T-helper 1 cell treated with Interleukin-12 subunit alpha and Interleukin-12 subunit beta and Interleukin-4 antibody, amounts not matched to agents 30 μg/mL and 1 μg/mL, for 36 hours (primary cell): ENCODE measurements around the gene RNASEL.

Experiments
- H3K27ac Mint-ChIP-seq: one replicate; pipeline ENCODE4 v1.8.0; 2021; ENCODE audit warnings: mild to moderate bottlenecking, mixed read lengths
- H3K27me3 Mint-ChIP-seq: one replicate; pipeline ENCODE4 v1.8.0; 2021; ENCODE audit warnings: low read depth, mixed read lengths
- H3K36me3 Mint-ChIP-seq: one replicate; pipeline ENCODE4 v1.8.0; 2021; ENCODE audit warnings: low read depth, mixed read lengths
- H3K4me1 Mint-ChIP-seq: one replicate; pipeline ENCODE4 v1.8.0; 2021; ENCODE audit warnings: low read depth, mixed read lengths
- H3K4me3 Mint-ChIP-seq: one replicate; pipeline ENCODE4 v1.8.0; 2021; ENCODE audit warnings: mild to moderate bottlenecking, moderate library complexity, mixed read lengths
- H3K9me3 Mint-ChIP-seq: one replicate; pipeline ENCODE4 v1.8.0; 2021; ENCODE audit warnings: mixed read lengths

The RNASEL gene

DNA sequence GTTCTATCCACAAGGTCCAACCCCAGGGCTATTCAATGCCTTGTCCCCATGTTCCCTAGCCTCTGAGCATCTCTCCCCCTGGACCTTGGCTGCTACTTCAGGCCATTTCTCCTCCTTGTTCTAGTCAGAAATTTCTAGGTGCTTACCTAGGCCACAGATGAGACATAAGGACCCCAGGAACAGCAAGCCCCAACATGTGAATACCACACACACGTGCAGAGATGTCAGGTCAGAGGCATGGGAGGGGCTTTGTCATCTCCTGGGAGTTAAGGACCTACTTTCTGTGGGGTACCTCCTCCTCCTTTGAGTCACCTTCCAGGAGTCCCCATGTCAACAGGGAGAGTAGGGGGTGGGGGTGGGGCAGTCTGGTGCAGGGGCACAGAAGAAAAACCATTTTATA, 22.3 kb upstream of the RNASEL start:
- Mint-ChIP-seq H3K4me1 (peaks cover 58% of the 10 kb centered on the region), H3K4me3 (no peak overlapping the region), H3K27me3 (peaks cover 60% of the 10 kb centered on the region), H3K9me3 (no peaks in the 10 kb centered on the region), H3K27ac (no peak overlapping the region), H3K36me3 (peaks cover 1% of the 10 kb centered on the region)

DNA sequence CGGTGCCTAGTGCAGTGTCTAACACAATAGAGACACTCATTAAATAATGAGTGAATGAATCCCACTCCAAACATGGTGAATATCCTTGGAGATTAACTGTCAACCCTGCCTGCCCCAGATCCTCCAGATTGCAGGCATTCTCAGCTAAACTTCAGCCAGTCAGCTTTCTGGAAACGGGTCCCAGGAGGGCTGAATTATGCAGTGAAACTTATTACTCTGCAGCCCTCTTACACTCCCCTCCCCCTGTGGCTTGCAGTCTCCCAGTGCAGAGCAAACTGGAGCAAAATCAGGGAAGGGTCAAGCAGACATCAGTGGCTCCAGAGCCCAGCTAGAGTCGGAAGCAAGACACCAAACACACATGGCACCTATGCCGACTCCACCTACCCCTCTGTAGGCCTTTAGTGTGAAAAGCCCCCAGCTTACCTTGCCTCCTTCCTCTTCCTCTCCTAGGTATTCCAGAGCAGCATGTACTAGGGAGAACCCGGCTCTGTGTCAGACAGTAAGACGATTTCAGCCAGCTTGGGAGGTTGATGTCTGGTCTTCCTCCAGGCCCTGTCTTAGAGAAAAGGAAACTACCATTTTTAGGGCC, 21.6 kb upstream of the RNASEL start:
- no peak overlapping the region for H3K27ac Mint-ChIP-seq
- H3K4me3 Mint-ChIP-seq, result no peak overlapping the region
- H3K9me3 Mint-ChIP-seq, result no peaks in the 10 kb centered on the region
- peaks cover 52% of the 10 kb centered on the region for H3K4me1 Mint-ChIP-seq
- H3K27me3 Mint-ChIP-seq, result peaks cover 56% of the 10 kb centered on the region
- H3K36me3 Mint-ChIP-seq, result no peaks in the 10 kb centered on the region

DNA sequence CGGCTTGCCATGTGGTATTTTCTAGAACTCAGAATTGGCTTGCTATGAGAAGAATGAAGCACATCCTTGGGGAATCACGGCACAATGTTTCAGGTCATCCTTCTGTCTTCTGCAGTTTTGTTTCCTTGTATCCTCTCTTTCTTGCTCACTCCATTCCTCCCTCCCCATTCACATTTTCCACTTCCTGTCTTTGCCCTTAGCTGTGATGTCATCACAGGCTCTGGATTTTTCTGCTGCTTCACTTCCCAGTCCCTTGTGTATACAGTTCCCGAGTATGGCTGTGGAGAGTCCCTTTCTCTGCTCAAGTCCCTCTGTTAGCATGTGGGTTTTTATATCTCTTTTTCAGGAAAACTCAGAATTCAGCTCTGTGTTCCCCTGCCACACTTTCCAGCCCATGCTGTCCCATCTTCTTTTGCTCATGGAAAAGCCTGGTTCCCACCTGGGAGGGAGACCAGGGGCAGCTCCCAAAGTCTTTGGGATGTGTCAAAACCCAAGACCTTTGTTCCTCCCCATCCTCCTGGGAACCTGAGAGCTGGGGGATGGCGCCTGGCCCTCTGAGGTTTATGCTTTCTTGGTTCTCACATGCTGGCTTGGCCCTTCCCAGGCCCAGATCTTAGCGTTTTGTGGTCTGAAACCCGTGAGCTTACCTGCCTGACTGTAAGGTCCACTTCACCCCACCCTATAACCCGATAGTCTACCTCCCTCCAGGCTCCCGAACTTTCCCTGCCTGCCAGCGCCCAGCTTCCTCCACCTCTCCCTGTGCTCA, 20.0 kb upstream of the RNASEL start:
- Mint-ChIP-seq H3K4me1 (peaks cover 57% of the 10 kb centered on the region), H3K9me3 (no peaks in the 10 kb centered on the region), H3K27ac (no peak overlapping the region), H3K4me3 (no peak overlapping the region), H3K36me3 (no peaks in the 10 kb centered on the region), H3K27me3 (peaks cover 58% of the 10 kb centered on the region)

DNA sequence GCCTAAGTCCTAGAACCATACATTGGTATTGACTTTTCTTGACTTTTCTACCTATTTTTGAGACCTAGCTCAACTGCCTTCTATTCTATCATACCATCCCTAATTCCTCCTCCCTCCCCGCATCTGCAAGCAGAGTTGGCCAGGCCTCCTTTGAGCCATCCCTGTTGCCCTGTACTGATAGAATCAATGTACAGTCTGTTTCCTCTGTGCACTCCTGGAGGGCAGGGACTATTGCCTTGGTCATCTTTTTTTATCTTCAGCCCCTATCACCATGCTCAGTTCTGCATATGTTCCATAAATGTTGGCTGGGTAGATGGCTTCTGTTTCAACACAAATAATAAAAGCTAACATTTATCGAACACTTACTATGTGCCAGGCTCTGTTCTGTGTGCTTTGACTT, 19.2 kb upstream of the RNASEL start:
- Mint-ChIP-seq H3K4me3 (no peak overlapping the region), H3K27me3 (peaks cover 50% of the 10 kb centered on the region), H3K27ac (no peak overlapping the region), H3K36me3 (no peaks in the 10 kb centered on the region), H3K9me3 (no peaks in the 10 kb centered on the region), H3K4me1 (peaks cover 50% of the 10 kb centered on the region)

DNA sequence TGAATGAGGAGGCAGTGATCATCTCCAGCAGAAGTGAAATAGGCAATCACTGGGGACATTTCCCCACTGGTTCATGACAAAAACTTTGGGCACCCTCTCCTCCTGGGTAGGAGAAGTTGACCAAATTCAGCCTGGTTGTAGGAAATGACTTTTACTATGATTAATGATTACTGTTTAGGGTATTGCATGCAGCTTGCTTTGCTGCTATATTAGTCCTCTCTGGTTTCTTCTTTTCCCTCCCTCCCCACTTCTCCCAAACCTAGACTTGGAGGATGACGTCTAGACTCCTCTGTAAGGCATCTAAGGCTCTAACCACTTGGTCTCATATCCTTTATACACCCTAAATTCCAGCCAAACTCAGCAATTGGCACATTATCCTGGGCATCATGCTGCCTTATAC, 18.5 kb upstream of the RNASEL start:
- Mint-ChIP-seq H3K36me3 (no peaks in the 10 kb centered on the region), H3K27me3 (peaks cover 43% of the 10 kb centered on the region), H3K4me3 (no peak overlapping the region), H3K9me3 (no peaks in the 10 kb centered on the region), H3K4me1 (peaks cover 45% of the 10 kb centered on the region), H3K27ac (no peak overlapping the region)

DNA sequence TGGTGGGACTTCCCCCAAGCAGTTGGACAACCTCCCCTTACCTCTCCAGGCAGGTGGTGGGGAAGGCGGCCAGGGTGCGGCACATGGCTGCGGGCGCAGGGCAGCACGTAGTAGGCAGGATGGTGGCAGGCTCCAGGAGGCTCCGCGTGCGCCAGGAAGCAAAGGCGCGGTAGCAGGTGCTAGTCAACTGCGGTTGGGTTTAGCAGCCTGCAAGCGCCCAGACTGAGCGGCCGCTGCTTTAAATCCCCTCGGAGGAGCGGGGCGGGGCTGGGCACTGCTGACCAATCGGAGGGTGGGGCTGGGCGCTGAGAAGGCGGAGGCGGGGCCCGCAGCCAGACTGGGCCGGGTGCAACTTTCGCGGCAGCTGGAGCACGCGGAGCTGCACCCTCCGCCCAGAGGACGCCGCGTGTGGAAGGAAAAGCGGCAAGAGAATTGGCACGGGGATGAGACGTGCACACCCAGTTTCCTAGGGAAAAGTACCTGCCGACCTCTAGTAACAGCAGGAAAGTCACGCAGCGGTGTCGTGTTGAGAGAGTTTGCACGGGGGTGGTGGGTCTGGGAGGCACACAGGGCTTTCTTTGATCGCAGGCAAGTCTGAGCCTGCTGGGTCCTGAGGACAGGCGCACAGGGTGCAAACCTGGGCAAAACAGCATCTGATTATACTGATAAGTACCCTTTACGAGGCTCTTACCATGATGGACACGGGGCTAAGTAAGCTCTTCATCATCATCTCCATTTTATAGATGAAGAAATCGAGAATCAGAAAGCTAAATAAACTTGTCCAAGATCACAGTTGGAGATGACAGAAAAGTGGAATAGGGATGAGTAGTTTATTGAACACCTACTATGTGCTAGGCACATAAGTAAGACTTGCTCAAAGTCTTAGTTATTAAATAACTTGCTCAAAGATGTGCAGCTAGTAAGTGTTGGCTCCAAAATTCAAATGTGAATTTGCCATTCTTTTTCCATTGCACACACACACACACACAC, 15.4 kb upstream of the RNASEL start, which contains the start of gene RGS16:
TSS of gene RGS16 (minus strand) at position 215 of the 990 bp plus-strand sequence. CDS start at position 85, 130 bp downstream.
- Mint-ChIP-seq H3K36me3 (peaks cover 7% of the 10 kb centered on the region), H3K27ac (peak within 1 kb of the TSS; percentile 90), H3K4me1 (peaks cover 36% of the 10 kb centered on the region), H3K4me3 (no peak within 1 kb of the TSS), H3K27me3 (peaks cover 23% of the 10 kb centered on the region), H3K9me3 (no peaks in the 10 kb centered on the region)

DNA sequence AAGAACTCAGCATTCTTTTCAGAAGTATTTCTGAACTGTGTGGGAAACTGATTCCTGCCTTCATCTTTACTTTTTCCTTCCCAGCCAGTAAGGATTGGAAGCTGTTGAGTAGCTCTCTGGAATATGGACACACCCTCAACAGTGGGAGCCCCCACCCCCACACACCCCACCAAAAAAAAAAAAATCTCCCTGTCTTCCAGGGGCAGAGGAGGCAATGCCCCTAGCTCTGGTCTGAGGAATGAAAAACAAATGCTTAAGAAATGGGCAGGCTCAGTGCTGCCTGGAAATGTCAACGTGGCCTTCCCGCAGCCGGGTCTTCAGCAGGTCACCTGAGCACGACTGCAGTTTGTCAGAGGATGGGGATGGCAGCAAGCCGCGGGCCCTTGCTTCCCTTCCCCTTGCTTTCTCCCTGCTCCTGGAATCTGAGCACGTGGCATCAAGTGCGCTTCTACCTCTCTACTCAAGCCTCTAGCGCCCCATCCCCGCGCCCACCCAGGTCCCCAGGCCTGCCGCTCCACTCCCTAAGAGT, 14.7 kb upstream of the RNASEL start:
- H3K27ac Mint-ChIP-seq, result peak overlapping the region; percentile 90
- no peaks in the 10 kb centered on the region for H3K9me3 Mint-ChIP-seq
- H3K27me3 Mint-ChIP-seq, result peaks cover 17% of the 10 kb centered on the region
- peaks cover 10% of the 10 kb centered on the region for H3K36me3 Mint-ChIP-seq
- peaks cover 34% of the 10 kb centered on the region for H3K4me1 Mint-ChIP-seq
- no peak overlapping the region for H3K4me3 Mint-ChIP-seq

DNA sequence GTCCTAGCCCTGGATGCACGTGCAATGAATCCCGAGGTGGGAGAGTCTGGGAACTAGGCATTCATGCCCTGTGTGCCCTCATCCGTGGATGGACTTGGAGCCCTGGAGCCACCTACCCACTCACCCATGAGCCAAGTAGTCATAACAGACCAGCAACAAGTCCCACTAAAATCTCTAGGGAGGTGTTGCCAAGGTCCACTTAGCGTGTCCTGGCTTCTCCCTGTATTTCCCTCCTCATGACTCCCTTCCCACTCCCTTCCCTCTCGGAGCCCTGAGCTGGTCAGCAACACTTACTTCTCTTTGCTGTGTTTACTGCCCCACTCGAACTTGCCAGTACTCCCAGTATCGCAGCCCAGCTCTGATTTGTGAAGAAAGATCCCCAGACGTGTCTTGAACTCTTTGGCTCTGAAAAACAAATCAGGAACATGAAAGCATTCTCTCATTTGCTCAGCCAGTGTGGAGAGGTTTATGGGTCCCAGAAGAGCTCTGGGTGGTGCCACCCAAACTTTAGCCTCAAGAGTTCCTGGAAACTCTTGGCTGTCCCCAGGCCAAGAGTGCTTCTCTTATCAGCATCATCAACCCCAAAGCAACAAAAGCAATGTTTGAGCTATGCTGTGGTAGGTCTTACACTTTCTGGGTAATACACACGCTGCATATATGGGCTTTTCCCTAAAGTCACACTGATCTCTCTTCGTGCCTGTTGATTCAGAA, 14.0 kb upstream of the RNASEL start:
- peaks cover 30% of the 10 kb centered on the region for H3K4me1 Mint-ChIP-seq
- H3K27me3 Mint-ChIP-seq, result peaks cover 14% of the 10 kb centered on the region
- peaks cover 14% of the 10 kb centered on the region for H3K36me3 Mint-ChIP-seq
- H3K27ac Mint-ChIP-seq, result peak overlapping the region; percentile 90
- no peaks in the 10 kb centered on the region for H3K9me3 Mint-ChIP-seq
- H3K4me3 Mint-ChIP-seq, result no peak overlapping the region

DNA sequence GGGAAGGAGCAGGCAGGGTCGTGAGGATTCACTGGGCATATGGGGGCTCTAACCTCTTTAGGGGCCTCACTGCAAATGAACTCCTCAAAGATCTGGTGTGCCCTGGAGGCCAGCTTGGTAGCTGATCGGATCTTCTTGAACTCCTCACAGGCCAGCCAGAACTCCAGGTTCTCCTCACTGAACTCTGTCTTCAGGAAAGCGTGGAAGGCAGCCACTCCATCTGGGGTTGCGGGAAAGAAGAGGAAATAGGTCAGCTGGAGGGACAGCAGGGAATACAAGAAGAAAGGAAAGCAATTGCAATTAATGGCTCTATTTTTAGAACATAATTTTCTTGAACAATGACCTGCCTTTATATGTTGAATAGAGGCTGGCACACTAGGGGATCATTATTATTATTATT, 12.9 kb upstream of the RNASEL start:
- peaks cover 9% of the 10 kb centered on the region for H3K27me3 Mint-ChIP-seq
- H3K4me1 Mint-ChIP-seq, result peaks cover 27% of the 10 kb centered on the region
- H3K27ac Mint-ChIP-seq, result no peak overlapping the region
- no peak overlapping the region for H3K4me3 Mint-ChIP-seq
- H3K9me3 Mint-ChIP-seq, result no peaks in the 10 kb centered on the region
- peaks cover 15% of the 10 kb centered on the region for H3K36me3 Mint-ChIP-seq

DNA sequence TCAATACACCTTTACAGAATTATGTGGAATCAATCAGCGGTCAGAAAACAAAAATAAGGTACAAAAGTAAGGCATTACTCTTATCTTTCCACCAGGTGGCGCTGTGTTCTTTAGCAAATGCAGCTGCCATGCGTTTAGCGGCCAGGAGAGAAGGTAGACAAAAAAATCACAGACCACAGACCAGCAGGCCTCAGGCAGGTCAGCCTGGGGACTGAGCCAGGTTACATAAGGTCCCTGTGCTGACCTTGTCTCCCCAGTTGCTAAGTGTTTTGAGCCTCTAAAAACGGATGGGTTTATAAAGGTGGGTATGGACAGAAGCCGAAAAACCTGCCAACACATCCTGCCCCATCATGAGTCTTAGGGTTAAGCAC, 12.3 kb upstream of the RNASEL start:
- Mint-ChIP-seq H3K27ac (no peak overlapping the region), H3K9me3 (no peaks in the 10 kb centered on the region), H3K4me3 (no peak overlapping the region), H3K36me3 (peaks cover 15% of the 10 kb centered on the region), H3K4me1 (peaks cover 25% of the 10 kb centered on the region), H3K27me3 (peaks cover 4% of the 10 kb centered on the region)

DNA sequence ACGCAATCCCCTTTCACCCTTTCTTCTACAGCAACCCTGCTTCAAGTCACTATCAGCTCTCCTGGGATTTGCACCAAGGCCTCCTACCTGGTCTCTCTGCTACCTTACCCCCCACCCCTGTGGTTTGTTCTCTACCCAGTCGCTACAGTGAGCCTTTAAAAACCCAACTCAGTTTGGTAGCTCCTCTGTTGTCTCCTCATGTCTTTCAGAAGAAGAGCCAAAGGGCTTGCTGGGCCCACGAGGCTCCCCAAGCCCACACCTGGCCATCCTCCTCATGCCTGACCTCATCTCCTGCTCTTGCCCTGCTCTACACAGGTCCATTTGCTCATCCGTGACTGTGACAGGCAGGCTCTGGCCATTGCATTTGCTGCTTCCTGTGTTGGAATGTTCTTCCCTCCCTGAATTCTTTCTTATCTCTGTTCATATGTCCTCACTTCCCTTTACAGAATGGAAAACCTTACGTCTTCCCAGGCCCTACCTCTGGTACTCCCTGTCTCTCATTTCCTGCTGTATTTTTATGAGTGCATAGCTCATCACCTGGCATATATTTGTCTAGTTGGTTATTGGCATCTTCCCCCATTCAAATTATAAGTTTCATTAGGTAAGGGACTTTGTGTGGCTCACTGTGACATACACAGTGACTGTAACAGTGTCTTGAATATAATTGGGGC, 11.8 kb upstream of the RNASEL start:
- H3K27ac Mint-ChIP-seq, result no peak overlapping the region
- peaks cover 25% of the 10 kb centered on the region for H3K4me1 Mint-ChIP-seq

DNA sequence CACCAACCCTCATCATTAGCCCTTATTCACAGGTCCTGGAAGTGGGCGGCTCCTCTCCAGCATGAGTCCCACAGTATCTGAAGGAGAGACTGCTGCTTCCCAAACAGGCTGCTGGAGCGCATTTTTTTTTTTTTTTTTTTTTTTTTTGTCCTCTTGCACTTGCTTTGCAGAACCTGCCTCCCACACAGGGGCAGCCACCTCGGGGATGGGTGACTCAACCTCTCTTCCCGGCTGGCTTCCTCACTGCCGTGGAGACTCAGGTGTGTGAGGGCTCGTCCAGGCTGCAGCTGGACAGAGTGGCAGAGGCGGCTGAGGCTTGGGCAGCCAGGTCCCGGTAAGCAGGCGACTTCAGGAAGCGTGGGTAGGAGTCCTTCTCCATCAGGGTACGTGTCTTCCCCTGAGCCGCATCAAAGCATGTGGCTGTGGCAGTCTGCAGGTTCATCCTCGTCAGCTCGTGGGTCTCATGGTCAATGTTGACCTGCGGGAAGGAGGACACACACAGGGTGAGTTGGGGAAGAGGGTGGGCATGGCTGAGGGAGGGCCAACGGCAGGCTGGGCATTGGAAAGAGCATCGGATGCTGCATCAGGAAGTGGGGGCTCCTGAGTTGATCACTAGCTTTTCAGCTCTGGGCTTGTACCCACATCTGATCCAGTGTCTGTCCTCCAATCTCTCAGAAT, 11.1 kb upstream of the RNASEL start:
- H3K4me3 Mint-ChIP-seq, result no peak overlapping the region
- H3K9me3 Mint-ChIP-seq, result no peaks in the 10 kb centered on the region
- no peaks in the 10 kb centered on the region for H3K27me3 Mint-ChIP-seq
- H3K4me1 Mint-ChIP-seq, result peaks cover 21% of the 10 kb centered on the region
- no peak overlapping the region for H3K27ac Mint-ChIP-seq
- H3K36me3 Mint-ChIP-seq, result peaks cover 15% of the 10 kb centered on the region

More for the DNA sequence above, 11.8 kb upstream of the RNASEL start:
- no peaks in the 10 kb centered on the region for H3K9me3 Mint-ChIP-seq
- no peak overlapping the region for H3K4me3 Mint-ChIP-seq
- H3K36me3 Mint-ChIP-seq, result peaks cover 15% of the 10 kb centered on the region
- peaks cover 4% of the 10 kb centered on the region for H3K27me3 Mint-ChIP-seq

DNA sequence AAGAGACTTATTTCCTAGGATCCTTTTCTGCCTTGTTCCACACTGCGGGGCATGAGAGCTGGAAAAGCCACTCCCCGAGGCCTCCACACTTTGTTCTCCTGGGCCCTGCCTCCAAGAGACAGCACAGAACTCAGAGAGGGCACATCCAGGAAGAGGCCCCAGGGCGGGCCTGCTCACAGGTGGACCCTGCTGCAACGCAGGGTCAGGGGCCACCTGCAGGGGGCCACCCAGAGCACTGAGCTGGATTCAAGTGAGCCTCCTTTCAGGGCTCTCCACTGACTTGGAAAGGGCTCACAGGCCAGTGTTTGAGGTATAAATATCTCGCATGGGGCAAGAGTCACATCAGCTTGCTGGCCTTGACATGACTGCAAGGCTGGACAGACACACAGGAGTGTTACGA, 10.3 kb upstream of the RNASEL start:
- Mint-ChIP-seq H3K9me3 (no peaks in the 10 kb centered on the region), H3K4me3 (no peak overlapping the region), H3K36me3 (peaks cover 15% of the 10 kb centered on the region), H3K4me1 (peaks cover 15% of the 10 kb centered on the region), H3K27me3 (no peaks in the 10 kb centered on the region), H3K27ac (no peak overlapping the region)
